NCI-H524 (cell line): ENCODE measurements around the gene ANO4.

Source experiments
- DNase-seq, 2 experiments: peaks; one replicate each; lab custom pipeline; 2025; lab: John Stamatoyannopoulos, UW

ANO4 gene

DNA sequence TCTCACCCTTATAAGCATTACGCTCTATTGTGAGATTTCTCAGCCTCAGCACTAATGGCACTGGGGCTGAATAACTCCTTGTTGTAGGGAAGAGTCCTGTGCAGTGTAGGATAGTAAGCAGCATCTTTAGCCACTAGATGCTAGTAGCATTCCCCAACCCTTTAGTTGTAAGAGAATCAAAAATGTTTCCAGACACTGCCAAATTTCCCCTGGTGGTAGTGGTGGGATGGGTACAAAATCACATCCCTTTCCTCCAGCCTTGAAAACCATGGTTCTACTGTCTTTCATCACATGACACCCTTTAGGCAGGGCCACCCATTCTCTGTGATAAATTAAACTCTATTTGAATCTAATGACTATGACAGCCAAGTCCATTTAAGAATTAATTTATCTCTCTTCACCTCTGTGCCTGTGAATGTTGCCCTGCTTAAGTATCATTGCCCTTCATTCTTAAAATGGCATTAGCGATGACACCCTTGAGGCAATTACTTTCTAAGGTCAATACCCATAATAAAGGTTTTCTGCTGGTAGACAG lies 199.4 kb downstream of the ANO4 start:
- no peak for DNase-seq

DNA sequence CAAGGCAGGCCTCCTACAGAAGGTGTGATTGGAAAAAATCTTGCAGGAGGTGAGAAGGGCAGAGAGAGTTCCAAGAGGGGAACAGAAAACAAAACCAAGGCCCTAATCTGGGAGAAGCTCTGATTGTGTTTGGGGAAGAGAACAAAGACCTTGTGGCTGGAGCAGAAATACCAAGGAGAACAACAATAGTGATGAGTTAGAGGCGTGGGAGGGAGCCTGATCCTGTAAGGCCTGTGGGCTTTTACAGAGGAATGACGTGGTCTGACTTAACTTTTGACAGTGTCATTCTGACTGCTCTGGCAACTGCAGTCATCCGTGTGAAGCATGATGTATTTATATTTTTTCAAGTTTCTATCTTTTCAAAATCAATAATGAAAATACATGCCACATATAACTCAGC lies 200.6 kb downstream of the ANO4 start:
- DNase-seq = no peak

DNA sequence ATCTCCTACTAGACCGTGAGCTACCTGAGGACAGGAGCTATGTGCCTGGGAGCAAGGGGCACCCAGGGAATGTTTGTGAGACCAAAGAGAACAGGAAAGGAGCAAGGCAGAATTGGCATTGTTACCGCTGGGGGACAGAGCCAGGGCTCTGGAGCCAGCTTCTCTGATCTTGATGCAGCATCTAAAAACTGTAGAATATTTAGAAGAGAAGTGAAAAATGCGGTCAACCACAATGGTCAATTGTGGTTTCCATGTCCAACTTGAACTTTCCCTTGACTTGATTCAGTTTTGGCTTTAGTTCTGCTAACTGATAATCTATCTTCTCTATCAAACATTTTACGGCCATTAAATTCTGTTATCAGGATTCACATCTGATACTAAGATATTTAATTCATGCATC lies 201.2 kb downstream of the ANO4 start:
- no peak for DNase-seq

DNA sequence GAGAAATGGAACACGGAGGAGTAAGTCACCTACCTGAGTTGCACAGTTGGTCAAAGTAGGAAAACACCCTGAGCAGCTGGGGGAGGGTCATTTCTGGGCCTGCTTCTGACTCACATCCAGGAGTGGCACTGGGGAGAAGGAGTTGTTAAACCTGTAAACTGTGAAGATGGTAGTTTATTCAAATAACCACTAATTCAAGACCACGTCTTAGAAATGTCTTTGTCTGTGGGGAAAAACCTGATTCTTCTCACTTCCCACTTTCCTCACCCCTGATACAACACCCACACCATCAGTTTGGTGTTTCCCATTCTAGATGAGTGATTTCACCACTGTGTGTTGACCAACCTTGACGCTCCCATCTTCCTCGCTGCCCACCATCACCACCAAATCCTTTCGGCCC lies 207.1 kb downstream of the ANO4 start:
- no peak for DNase-seq

- no peak for DNase-seq
Observed at GRCh38 chr12:101002696-101003419, 208.3 kb downstream of the ANO4 start.

DNA sequence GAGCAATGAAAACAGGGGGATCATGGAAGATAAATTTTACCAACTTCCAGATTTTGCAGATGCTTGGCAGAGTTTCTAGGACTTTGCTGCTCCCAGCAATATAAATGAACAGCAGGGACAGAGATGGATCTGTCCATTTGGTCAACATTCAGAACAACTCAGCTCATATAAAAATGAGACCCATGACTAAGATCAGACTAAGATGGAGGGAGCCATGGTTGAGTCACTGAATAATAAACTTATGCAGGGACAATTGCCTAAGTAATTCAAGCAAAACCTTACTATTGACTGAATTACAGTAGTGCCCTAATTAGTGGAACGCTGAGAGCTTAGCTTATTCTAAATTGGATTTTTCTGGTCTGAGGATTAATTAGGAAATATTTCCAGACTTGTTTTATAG lies 210.3 kb downstream of the ANO4 start:
- no peak for DNase-seq

- DNase-seq = no peak
Observed at GRCh38 chr12:101009274-101009673, 214.7 kb downstream of the ANO4 start.

GRCh38 chr12:101010896-101011295 lies 216.3 kb downstream of the ANO4 start:
- DNase-seq = no peak

DNA sequence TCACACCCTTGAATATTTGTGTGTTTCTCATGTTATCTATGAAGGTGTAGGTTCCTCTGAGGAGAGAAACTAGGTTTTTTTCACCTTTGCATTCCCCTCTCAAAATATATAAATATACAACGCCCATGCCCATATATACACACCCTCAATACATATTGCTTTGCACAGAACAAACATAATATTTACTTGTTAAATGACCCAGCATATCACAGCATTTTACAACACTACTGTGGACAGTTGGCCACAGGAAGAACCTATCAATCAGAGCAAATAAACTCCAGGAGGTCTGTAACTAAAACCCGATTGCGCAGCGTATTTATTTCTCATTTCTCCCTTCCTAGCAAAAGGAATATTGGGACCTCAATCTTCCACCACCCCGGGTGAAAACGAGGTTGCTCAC lies 219.4 kb downstream of the ANO4 start:
- no peak for DNase-seq

DNA sequence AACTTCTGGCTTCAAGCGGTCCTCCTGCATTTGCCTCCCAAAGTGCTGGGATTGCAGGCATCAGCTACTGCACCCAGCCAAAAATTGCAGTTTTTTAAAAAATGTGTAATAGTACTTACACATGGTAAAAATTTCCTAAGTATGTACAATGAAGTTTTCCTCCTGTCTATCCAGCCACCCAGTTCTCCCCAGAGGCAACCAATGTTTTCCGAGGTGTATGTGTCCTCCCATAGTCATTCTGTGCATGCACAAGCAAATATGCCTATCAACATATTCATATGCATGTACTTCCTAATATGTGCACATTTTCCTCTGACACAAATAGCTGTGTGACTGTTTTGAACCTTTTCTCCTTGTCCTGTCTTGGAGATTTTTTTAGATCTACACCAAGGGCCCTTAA lies 220.5 kb downstream of the ANO4 start:
- no peak for DNase-seq

DNA sequence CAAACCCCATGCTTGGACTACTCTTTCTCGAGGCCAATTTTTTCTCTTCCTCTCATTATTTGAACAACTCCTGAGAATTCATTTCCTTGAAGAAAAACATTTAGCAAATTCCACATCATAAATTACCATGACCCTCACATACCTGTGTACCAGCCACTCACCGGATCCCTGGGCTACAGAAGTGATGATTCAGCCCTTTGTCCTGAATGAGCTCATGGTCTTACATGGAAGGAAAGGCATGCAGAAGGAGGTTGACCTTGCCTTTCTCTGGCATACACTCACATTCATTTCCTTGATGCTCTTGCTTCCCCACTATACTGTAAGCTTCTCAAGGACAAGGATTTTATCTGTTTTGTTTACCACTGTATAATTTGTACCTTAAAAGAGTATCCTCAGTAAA lies 224.0 kb downstream of the ANO4 start:
- DNase-seq = no peak

GRCh38 chr12:101019201-101019600 lies 224.6 kb downstream of the ANO4 start:
- DNase-seq = no peak

GRCh38 chr12:101019667-101020066 lies 225.1 kb downstream of the ANO4 start:
- no peak for DNase-seq

- no peak for DNase-seq
Observed at GRCh38 chr12:101021442-101021841, 226.9 kb downstream of the ANO4 start.

DNA sequence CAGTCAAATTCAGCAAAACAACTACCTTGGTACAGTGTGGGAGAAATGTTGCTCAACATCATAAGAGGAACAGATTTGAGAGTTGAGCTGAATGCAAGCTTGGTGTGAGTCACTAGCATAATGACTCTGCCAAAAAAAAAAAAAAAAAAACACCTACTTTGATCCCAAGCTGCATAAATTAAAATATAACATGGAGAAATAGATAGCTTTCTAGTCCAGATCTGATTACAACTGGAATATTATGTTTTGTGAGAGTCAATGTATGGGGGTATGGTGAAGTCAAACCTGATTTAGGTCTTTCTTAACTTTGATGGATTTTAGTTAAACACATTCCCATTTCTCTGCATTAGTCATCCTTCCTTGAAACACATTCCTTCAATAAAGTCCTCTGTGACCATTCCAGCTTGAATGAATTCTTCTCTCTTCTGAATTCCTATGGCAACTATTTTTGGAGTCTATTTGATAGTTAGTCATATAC lies 227.4 kb downstream of the ANO4 start:
- no peak for DNase-seq

GRCh38 chr12:101027200-101027599 lies 232.6 kb downstream of the ANO4 start:
- peak; percentile 57 to 81 for DNase-seq

DNA sequence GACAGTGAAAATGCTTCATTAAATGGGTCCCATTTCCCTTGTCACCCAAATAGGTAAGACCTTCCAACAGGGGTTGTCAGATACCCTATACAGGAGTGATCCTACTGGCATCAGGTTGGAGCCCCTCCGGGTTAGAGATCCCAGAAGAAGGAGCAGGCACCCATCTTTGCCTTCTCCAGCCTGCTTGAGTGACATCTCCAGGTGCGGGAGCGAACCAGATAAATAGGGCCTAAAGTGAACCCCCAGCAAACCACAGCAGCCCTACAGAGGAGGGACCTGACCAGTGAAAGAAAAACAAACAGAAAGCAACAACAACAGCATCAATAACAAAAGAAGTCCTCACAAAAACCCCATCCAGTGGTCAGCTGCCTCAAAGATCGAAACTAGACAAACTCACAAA lies 233.2 kb downstream of the ANO4 start:
- DNase-seq = no peak

DNA sequence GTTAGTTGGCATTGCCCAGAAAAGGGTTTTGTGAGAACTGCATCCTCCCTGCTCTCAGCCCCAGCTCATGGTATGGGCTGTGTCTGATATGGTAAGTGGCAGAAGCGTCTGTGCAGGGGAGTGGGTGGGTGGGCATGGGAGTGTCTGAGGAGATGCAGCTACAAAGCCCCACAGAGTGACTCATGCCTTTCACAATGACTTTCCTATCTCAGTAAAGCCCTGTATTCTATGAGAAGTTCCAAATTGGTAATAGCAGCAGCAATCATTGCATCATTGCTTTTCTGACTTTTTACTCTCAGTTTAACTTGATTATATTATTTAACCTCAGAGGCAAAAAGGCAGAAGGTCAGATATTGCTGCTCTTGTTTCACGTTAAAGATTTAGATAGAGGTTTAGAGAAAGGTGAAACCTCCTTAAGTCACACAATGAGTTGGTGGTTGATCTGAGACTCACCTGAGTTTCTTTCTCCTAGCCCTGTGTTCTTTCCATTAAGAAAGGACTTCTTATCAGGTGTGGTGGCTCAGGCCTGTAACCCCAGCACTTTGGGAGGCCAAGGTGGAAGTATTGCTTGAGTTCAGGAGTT lies 243.8 kb downstream of the ANO4 start:
- no peak for DNase-seq

DNA sequence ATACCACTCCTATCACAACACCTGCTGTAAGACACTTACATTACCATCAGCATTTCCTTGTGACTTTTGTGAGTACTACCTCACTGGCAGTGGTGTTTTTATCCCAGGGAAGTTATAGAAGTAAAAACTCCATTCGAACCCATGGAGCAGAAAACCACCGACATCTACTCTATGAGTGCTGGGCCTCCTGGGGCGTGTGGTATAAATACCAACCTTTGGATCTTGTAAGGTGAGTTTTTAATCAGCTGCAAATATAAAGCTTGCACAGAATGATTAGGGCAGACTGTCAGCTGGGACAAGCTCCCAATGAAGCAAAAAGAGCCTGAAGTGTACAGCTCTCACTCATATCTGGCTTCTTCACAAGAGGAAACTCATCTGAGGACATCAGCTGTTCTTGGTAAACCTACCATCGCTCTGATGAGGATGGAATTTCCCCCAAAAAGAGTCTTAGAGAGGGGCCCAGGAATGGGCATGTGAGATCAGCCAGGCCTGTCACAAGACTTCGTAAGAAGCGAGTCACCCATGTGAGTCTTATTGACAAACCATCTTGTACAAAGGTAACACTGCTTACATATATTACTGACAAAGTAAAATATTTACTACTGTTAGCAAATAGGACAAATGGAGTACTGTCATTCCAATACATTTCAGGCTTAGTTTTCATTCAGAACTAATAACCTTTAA lies 245.4 kb downstream of the ANO4 start:
- no peak for DNase-seq

- no peak for DNase-seq
Observed at GRCh38 chr12:101040936-101041335, 246.4 kb downstream of the ANO4 start.

GRCh38 chr12:101042211-101042610 lies 247.6 kb downstream of the ANO4 start:
- no peak for DNase-seq

DNA sequence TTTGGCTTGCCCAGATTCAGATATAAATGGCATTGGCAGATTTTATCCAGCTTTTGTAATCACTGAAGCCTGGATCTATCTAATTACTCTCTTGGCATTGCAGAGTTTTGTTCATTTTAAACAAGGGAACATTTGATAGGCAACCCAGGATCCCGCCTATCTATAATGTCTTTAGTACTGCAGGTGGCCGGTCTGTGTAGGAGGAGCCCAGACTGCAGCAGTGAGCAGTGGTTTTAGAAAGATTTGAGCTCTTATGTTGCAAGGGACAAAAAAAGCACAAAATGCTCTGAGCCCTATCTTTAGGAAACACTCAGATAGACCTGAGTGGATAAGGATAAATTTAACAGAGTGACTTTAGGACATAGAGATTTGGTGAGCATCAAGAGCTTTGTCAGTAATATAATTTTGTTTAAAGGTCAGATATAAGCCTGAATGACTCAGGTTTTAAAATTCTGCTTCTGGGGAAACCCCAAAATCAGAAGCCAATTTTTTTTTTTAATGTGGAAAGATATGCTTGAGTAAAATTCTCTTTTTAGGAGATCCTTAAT lies 250.0 kb downstream of the ANO4 start:
- DNase-seq = no peak
